ENCODE data around the gene FCF1.

GRCh38 chr14:74702293-74702692, 10.7 kb upstream of the FCF1 start:
- TF ChIP-seq CTCF (IDR thresholded peaks at IDR 0.05) = no peak
- no peak for TF ChIP-seq ZFX (IDR thresholded peaks at IDR 0.05; ENCODE audit: borderline replicate concordance)

Data from 22Rv1 (cell line).